GM12874 (cell line): ENCODE data around the gene CALD1.

Experiments
- TF ChIP-seq, protein P1 (sequence below): IDR thresholded peaks from 2 replicates; pipeline ENCODE4 v1.5.1; 2011; ENCODE audit warnings: low read depth, mild to moderate bottlenecking, control low read depth, low read length, moderate library complexity; ENCODE audit not compliant: insufficient read depth

CALD1 gene

DNA sequence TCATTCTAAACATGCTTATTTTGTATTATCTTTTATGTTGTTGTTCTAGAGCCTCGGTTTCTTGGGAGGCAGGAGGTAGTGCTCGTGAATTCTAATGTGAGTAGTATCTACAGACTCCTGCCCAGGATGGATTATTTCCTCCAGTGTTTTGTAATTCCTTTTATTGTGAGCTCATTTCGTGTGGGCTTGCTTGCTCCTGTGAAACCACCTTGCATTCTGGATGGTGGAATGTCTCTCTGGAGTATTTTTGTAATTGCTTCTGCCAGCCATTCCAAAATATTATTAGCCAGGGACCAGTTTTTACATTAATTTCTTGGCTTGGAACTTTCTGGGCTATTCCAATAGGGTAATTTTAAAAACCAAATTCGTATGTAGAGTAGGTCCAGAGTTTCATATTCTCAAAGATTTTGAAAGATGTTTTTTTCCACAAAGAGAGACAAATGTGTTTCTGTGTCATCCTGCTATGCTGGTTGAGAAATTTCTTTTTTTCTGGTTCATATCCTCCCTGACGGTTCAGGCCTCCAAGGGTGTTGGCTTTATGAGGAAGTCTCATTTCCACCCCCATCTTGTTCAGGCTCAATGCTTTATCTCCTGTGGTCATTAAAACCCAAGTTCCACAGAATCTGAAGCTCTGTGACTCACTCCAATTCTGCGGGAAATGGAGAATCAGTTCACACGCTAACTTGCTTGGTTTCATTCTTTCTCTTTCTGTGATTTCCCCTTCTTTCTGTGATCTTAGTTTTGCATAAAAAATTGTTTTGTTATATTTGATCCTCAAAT lies 41.7 kb upstream of the CALD1 start:
- TF ChIP-seq, protein P1, sequence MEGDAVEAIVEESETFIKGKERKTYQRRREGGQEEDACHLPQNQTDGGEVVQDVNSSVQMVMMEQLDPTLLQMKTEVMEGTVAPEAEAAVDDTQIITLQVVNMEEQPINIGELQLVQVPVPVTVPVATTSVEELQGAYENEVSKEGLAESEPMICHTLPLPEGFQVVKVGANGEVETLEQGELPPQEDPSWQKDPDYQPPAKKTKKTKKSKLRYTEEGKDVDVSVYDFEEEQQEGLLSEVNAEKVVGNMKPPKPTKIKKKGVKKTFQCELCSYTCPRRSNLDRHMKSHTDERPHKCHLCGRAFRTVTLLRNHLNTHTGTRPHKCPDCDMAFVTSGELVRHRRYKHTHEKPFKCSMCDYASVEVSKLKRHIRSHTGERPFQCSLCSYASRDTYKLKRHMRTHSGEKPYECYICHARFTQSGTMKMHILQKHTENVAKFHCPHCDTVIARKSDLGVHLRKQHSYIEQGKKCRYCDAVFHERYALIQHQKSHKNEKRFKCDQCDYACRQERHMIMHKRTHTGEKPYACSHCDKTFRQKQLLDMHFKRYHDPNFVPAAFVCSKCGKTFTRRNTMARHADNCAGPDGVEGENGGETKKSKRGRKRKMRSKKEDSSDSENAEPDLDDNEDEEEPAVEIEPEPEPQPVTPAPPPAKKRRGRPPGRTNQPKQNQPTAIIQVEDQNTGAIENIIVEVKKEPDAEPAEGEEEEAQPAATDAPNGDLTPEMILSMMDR: no peak

- TF ChIP-seq, protein P1: no peak
These were observed 40.1 kb upstream of the CALD1 start for GRCh38 chr7:134739362-134739761.

DNA sequence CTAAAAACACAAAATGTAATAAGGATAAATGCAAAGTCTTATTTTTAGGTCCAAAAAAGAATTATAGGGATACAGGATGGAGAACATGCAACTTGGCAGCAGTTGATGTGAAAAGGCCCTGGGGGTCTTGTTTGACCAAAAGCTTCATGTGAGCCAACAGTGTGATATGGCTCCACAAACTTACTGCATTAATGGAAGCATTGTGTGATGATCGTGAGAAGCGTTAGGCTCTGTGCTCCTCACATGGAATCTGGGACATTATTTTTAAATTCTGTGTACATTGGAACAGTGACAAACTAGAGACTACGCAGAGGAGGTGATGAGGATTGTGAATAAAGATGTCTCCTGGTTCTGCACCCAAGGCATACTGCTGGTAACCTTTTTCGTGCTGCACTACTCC lies 39.1 kb upstream of the CALD1 start:
- TF ChIP-seq, protein P1: no peak

GRCh38 chr7:134741907-134742635 lies 37.4 kb upstream of the CALD1 start:
- TF ChIP-seq, protein P1: no peak

DNA sequence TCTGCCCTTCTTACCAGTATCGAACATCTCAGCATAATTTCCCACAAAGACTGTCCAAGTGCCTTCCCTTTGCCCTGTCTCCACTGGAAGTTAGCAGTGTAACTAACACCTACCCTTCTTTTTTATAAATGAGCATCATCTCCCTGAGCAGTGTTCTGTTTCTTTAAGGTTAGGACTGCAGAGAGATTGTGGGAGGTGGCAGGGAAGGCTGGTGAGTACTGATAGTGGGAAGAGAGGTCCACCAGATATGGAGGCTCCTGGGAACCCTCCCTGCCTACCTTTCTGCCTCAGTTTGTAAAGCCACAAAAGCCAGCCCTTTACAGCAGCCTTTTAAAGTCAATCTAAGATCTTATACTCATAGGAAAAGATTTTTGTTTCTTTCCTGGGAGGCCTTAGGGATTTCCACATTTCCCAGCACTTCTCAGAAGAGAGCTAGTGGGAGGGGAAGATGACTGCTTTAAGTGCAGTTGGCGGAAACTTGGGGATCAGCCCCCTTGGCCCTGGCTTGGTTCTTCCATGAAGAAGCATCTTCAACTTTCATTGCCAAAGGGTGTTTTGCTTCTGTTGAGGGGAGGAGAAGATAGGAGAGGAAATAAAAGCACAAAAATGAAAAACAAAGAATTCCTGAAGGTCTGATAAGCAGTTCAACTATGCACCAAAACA lies 36.6 kb upstream of the CALD1 start:
- TF ChIP-seq, protein P1: no peak

- TF ChIP-seq, protein P1: no peak
These were observed 34.9 kb upstream of the CALD1 start for GRCh38 chr7:134744569-134744968.

DNA sequence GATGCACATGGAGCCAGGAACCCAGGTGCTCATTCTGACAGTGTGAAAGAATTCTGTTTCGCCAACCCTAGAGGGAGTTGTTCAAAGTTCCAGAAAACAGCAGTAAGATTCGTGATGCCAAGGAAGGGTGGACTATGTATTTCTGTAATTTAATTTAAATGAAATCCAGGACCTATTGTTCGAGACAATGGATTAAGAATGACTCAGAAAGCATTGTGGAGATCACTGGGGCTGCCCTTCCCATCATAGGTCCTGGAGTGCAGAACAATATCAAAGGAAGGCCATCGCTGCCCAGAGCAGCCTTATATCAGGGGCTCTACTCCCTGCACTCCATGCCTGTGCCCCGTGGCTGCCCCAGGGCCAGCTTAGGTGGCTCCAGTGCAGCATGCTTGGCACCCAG lies 32.1 kb upstream of the CALD1 start:
- TF ChIP-seq, protein P1: no peak
